Kidney (tissue), 14 donors: ENCODE data around the gene F3. TPM values are rescaled to one million over a fixed set of nuclear protein-coding genes. Genes with fewer than 3 reads are reported as not detected.

ENCODE experiments used
- DNase-seq, 5 donors: peaks; one replicate each; pipeline ENCODE4 v3.0.0-alpha.2; 2013 to 2020
- FAIRE-seq: peaks from 2 replicates; lab custom pipeline; 2012; peaks lifted over from hg19 to GRCh38; lab: Jason Lieb, UNC
- H3K27ac ChIP-seq, 2 donors: one replicate each; pipeline ENCODE4 v1.7.0; 2013; ENCODE audit warnings: low read depth in 2 of 2, low read length in 2 of 2, inconsistent platforms in 1 of 2
- H3K27me3 ChIP-seq: one replicate; pipeline ENCODE4 v1.7.1; 2013; ENCODE audit warnings: low read length, inconsistent platforms; ENCODE audit not compliant: control insufficient read depth, insufficient read depth
- H3K36me3 ChIP-seq, 3 donors: one replicate each; pipeline versions ENCODE4 v1.7.0 to v1.7.1; 2013; ENCODE audit warnings: low read length in 3 of 3, control low read depth in 1 of 3, inconsistent platforms in 1 of 3; ENCODE audit not compliant: insufficient read depth in 3 of 3, control insufficient read depth in 2 of 3
- H3K4me1 ChIP-seq, 3 donors: one replicate each; pipeline versions ENCODE4 v1.7.0 to v1.7.1; 2013; ENCODE audit warnings: low read length in 3 of 3, inconsistent platforms in 1 of 3, low read depth in 1 of 3; ENCODE audit not compliant: control insufficient read depth in 2 of 3, insufficient read depth in 2 of 3
- H3K4me3 ChIP-seq, 3 donors: one replicate each; pipeline versions ENCODE4 v1.7.0 to v1.8.1; 2013; ENCODE audit warnings: low read length in 3 of 3, control low read depth in 1 of 3, inconsistent platforms in 1 of 3
- H3K9ac ChIP-seq, 3 donors: one replicate each; pipeline versions ENCODE4 v1.7.0 to v1.7.1; 2013; ENCODE audit warnings: low read length in 3 of 3, control low read depth in 1 of 3, inconsistent platforms in 1 of 3
- H3K9me3 ChIP-seq, 3 donors: one replicate each; pipeline versions ENCODE4 v1.7.0 to v1.7.1; 2013; ENCODE audit warnings: low read length in 3 of 3, control low read depth in 1 of 3, inconsistent platforms in 1 of 3; ENCODE audit not compliant: control insufficient read depth in 2 of 3, insufficient read depth in 1 of 3
- intact Hi-C: fragments of 100-400 bp; cut with DNase I; formaldehyde crosslinking; loops from one replicate; pipeline ENCODE4 v1.11.1; 2022
- polyA plus RNA-seq: library from polyadenylated mRNA; stranded (reverse); fragments of 350-450 nt; fragmentation: Illumina TruSeq; extraction: RNeasy Lipid Tissue Mini Kit (QIAGEN cat#74804); gene quantifications from one replicate; pipeline ENCODE4 v1.2.3, GENCODE V29; 2014; ENCODE audit warnings: low read depth, low replicate concordance; ENCODE audit not compliant: insufficient read depth
- total RNA-seq: library from RNA; stranded (reverse); fragmentation: NEBNext Ultra II Directional; extraction: Animal tissue kit (Norgen Biotek cat#: 25700); gene quantifications from one replicate; pipeline ENCODE4 v1.2.1, GENCODE V29; 2021
- TF ChIP-seq, protein P1 (sequence below): IDR thresholded peaks from 3 replicates; pipeline ENCODE4 v1.5.1; 2012; ENCODE audit warnings: mild to moderate bottlenecking, moderate library complexity, borderline replicate concordance; ENCODE audit not compliant: insufficient read depth; ENCODE audit errors: extremely low read depth
- donor health status: control.
- donor health status: control.
- donor health status: control.
- donor health status: control.
- donor health status: control.
- donor health status: DM: yes; HTN: yes; CAD: no.
- donor health status: Normal renal cell carcinoma (clear cell type).

F3 gene
- total and polyA plus RNA-seq, 2 donors from 2014 or later, result 8.8 to 19.0 TPM

GRCh38 chr1:94503153-94503552 is 38.4 kb downstream of the F3 start:
- Histone ChIP-seq H3K4me3 (no peak overlapping the region), H3K9me3 (no peaks in the 10 kb centered on the region), H3K36me3 (peaks cover 2 to 30% (median 9%) of the 10 kb centered on the region in 3 donors), H3K27ac (no peak overlapping the region), H3K4me1 (no peaks in the 10 kb centered on the region), H3K9ac (no peak overlapping the region), H3K27me3 (no peaks in the 10 kb centered on the region)
- FAIRE-seq (no peak), DNase-seq (no peak)
- TF ChIP-seq, protein P1, sequence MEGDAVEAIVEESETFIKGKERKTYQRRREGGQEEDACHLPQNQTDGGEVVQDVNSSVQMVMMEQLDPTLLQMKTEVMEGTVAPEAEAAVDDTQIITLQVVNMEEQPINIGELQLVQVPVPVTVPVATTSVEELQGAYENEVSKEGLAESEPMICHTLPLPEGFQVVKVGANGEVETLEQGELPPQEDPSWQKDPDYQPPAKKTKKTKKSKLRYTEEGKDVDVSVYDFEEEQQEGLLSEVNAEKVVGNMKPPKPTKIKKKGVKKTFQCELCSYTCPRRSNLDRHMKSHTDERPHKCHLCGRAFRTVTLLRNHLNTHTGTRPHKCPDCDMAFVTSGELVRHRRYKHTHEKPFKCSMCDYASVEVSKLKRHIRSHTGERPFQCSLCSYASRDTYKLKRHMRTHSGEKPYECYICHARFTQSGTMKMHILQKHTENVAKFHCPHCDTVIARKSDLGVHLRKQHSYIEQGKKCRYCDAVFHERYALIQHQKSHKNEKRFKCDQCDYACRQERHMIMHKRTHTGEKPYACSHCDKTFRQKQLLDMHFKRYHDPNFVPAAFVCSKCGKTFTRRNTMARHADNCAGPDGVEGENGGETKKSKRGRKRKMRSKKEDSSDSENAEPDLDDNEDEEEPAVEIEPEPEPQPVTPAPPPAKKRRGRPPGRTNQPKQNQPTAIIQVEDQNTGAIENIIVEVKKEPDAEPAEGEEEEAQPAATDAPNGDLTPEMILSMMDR, result no peak
- intact Hi-C loops, result no loop called here

DNA sequence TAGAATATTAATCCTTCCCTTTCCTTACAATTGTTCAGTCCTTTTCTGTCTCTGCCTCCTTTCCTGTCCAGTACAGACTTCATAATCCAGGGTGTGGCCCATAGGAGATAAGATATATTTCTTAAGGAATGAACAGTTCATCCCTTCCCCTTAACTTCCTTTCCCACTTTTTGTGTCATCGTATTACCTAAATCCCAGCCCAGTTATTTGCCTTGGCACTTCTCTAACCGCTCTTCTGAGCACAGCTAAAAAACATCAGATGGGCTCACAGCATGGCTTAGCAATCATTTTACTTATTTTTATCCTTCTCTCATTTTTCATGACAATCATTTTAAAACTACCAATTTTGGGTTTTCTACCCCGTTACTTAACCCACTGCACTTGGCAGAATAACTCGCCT is 39.6 kb downstream of the F3 start:
- no peaks in the 10 kb centered on the region for H3K4me1 ChIP-seq
- TF ChIP-seq, protein P1, result no peak
- no peaks in the 10 kb centered on the region for H3K9me3 ChIP-seq
- peaks cover 2 to 30% (median 9%) of the 10 kb centered on the region in 3 donors for H3K36me3 ChIP-seq
- no peak overlapping the region for H3K4me3 ChIP-seq
- intact Hi-C loops, result no loop called here
- no peak for DNase-seq
- no peak for FAIRE-seq
- no peak overlapping the region for H3K9ac ChIP-seq
- no peaks in the 10 kb centered on the region for H3K27me3 ChIP-seq
- H3K27ac ChIP-seq, result no peak overlapping the region

GRCh38 chr1:94501426-94501825 is 40.1 kb downstream of the F3 start:
- Histone ChIP-seq H3K27ac (no peak overlapping the region), H3K4me1 (no peaks in the 10 kb centered on the region), H3K9ac (no peak overlapping the region), H3K36me3 (peaks cover 2 to 30% (median 7%) of the 10 kb centered on the region in 3 donors), H3K9me3 (no peaks in the 10 kb centered on the region), H3K4me3 (no peak overlapping the region), H3K27me3 (no peaks in the 10 kb centered on the region)
- TF ChIP-seq, protein P1, result no peak
- no peak for DNase-seq
- FAIRE-seq, result no peak
- intact Hi-C loops, result no loop called here
